ENCODE results near the gene GAS6.
A peak's percentile ranks its signal among the peaks of the same experiment; 100 is the strongest.

GAS6 gene

DNA sequence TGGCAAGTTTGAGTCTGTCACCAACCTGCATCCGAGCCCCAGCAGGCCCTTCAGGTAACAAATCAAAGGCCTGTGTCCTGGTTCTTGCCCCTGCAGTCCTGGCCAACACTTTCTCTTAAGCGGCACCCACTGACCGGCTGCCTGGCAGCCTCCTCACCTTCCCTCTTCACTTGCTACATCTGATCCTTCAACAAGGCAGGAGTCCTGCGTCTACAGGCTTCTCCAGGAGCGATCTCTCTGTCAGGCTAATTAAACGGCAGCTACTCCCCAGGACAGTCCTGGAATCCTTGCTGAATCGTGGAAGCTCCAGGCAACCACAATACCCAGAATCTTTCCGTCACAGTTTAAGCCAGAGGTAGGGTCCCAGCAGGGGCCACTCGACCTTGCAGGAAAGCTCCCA, 41.1 kb upstream of the GAS6 start:
- H3K27ac Mint-ChIP-seq = no peak overlapping the region
- H3K27me3 Mint-ChIP-seq (ENCODE audit: low read depth) = no peaks in the 10 kb centered on the region
- H3K36me3 Mint-ChIP-seq (ENCODE audit: low read depth) = no peaks in the 10 kb centered on the region
- no peaks in the 10 kb centered on the region for H3K9me3 Mint-ChIP-seq
- no peak overlapping the region for H3K4me3 Mint-ChIP-seq
- TF ChIP-seq, protein P1, sequence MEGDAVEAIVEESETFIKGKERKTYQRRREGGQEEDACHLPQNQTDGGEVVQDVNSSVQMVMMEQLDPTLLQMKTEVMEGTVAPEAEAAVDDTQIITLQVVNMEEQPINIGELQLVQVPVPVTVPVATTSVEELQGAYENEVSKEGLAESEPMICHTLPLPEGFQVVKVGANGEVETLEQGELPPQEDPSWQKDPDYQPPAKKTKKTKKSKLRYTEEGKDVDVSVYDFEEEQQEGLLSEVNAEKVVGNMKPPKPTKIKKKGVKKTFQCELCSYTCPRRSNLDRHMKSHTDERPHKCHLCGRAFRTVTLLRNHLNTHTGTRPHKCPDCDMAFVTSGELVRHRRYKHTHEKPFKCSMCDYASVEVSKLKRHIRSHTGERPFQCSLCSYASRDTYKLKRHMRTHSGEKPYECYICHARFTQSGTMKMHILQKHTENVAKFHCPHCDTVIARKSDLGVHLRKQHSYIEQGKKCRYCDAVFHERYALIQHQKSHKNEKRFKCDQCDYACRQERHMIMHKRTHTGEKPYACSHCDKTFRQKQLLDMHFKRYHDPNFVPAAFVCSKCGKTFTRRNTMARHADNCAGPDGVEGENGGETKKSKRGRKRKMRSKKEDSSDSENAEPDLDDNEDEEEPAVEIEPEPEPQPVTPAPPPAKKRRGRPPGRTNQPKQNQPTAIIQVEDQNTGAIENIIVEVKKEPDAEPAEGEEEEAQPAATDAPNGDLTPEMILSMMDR (IDR thresholded peaks at IDR 0.05; ENCODE audit: unreplicated experiment in 3 of 3) = no peak
- H3K4me1 Mint-ChIP-seq = peaks cover 49% of the 10 kb centered on the region

DNA sequence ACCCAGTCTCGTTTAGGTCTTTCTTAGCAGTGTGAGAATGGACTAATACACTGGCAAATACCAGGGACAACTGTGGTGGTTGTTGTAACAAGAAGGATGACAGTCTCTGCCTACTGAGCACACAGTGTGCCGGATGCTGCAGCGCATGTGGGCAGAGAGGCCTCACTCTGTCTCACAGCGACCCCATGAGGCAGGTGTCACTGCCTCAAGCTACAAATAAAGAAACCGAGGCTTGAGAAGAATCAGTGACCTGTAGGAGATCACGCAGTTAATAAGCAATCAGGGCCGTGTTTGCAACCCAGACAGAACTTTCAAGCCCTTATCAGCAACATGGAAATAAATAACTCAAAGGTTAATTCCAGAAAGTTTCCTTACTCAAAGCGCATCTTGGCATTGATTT, 40.5 kb upstream of the GAS6 start:
- TF ChIP-seq, protein P1 (IDR thresholded peaks at IDR 0.05; ENCODE audit: unreplicated experiment in 3 of 3) = no peak
- peaks cover 49% of the 10 kb centered on the region for H3K4me1 Mint-ChIP-seq
- H3K4me3 Mint-ChIP-seq = no peak overlapping the region
- no peaks in the 10 kb centered on the region for H3K36me3 Mint-ChIP-seq (ENCODE audit: low read depth)
- H3K27ac Mint-ChIP-seq = no peak overlapping the region
- H3K27me3 Mint-ChIP-seq (ENCODE audit: low read depth) = no peaks in the 10 kb centered on the region
- H3K9me3 Mint-ChIP-seq = no peaks in the 10 kb centered on the region

DNA sequence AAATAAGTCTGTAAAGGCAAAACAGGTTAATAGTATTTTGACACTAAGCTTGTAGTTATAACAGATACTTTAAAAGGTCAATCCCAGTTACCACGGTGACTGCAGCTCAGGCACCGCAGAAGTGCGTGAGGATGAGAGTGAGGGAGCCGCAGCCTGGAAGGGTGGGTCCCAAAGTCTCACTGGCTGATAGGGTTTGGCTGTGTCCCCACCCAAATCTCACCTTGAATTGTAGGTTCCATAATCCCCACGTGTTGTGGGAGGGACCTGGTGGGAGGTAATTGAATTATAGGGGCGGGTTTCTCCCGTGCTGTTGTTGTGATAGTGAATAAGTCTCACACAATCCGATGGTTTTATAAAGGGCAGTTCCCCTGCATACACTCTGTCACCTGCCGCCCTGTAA, 40.0 kb upstream of the GAS6 start:
- H3K4me3 Mint-ChIP-seq = no peak overlapping the region
- no peaks in the 10 kb centered on the region for H3K27me3 Mint-ChIP-seq (ENCODE audit: low read depth)
- H3K36me3 Mint-ChIP-seq (ENCODE audit: low read depth) = no peaks in the 10 kb centered on the region
- H3K27ac Mint-ChIP-seq = no peak overlapping the region
- H3K4me1 Mint-ChIP-seq = peaks cover 46% of the 10 kb centered on the region
- H3K9me3 Mint-ChIP-seq = no peaks in the 10 kb centered on the region
- TF ChIP-seq, protein P1 (IDR thresholded peaks at IDR 0.05; ENCODE audit: unreplicated experiment in 3 of 3) = no peak

DNA sequence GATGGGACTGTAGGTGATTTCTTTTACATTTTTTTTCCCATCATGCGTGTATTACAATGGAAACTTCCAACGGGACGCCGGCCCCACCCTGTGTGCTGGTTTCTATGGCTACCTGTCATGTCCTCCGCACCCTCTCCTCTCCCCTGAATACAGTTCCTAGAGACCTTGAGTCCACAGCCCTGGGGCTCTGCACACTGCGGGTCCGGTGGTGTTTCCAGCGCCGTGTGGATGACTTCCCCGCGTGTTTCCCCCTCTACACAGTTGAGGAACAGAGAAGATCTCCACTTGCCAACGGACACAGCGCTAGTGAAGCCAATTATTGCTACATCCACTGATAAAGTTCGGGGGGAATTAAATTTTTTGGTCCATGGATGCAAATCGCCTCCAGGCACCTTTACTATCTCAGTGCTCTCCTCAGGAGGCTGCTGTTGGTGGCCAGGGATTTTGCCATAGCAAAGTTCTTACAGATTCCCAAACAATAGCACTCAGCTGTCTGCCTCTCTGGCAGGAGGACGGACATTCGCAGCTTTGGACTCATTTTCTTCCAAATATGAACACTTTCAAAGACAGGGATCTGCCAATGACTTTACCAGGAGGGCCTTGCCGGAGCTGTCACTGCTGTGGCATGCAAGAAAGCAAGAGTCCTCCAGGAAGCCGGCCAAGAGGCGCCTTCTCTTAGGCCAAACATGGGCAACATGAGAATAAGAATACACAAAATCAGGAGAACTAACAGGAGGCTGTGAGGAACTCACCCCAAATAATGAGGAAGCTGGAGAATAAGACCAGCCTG, 39.3 kb upstream of the GAS6 start:
- peak overlapping the region in 1 of 3 experiments; percentile 52 for H3K27ac Mint-ChIP-seq
- H3K9me3 Mint-ChIP-seq = no peaks in the 10 kb centered on the region
- H3K27me3 Mint-ChIP-seq (ENCODE audit: low read depth) = no peaks in the 10 kb centered on the region
- peaks cover 38% of the 10 kb centered on the region for H3K4me1 Mint-ChIP-seq
- no peaks in the 10 kb centered on the region for H3K36me3 Mint-ChIP-seq (ENCODE audit: low read depth)
- TF ChIP-seq, protein P1 (IDR thresholded peaks at IDR 0.05; ENCODE audit: unreplicated experiment in 3 of 3) = no peak
- H3K4me3 Mint-ChIP-seq = no peak overlapping the region

DNA sequence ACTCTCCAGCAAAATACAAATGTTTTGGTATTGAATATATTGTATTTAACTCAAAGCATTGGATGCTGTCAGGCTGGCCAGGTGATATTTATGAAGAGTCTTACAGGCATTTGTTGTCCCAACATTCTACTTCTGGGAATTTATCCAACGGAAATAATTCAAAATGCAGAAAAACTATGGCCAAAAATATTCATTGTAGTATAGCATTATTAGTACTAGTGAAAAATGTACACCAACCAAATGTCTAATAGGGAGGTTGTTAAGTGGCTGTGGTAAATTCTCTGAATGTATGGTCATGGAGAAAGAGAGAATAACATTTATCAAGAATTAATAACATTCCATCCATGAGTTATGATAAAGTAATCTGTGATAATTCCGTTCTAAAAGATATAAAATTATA, 38.6 kb upstream of the GAS6 start:
- TF ChIP-seq, protein P1 (IDR thresholded peaks at IDR 0.05; ENCODE audit: unreplicated experiment in 3 of 3) = no peak
- Mint-ChIP-seq H3K27me3 (ENCODE audit: low read depth) (no peaks in the 10 kb centered on the region), H3K27ac (peak overlapping the region in 2 of 3 experiments; percentile 52 to 55), H3K4me3 (no peak overlapping the region), H3K4me1 (peaks cover 31% of the 10 kb centered on the region), H3K9me3 (no peaks in the 10 kb centered on the region), H3K36me3 (ENCODE audit: low read depth) (no peaks in the 10 kb centered on the region)

DNA sequence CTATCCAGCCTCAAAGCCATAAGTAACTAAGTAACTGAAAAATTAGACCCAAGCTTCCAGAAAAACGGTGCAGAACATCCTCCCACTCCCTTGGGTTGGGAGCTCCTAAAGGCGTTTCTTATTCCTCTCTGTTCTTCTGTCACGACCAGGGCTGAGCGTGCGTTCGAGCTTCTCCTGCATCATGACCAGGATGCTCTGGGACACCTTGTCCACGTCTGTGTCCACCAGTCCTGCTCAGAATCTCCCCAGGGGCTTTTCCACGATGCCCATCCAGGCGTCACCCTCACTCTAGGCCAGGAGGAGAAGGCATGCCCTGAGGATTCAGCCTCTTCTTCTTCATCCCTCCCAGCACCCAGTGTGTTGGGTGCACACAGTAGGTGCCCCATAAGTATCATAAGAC, 37.8 kb upstream of the GAS6 start:
- TF ChIP-seq, protein P1 (IDR thresholded peaks at IDR 0.05; ENCODE audit: unreplicated experiment in 3 of 3) = no peak
- no peaks in the 10 kb centered on the region for H3K27me3 Mint-ChIP-seq (ENCODE audit: low read depth)
- no peak overlapping the region for H3K4me3 Mint-ChIP-seq
- peak overlapping the region in 1 of 3 experiments; percentile 76 for H3K27ac Mint-ChIP-seq
- H3K9me3 Mint-ChIP-seq = peaks cover 2% of the 10 kb centered on the region
- H3K4me1 Mint-ChIP-seq = peaks cover 27% of the 10 kb centered on the region
- no peaks in the 10 kb centered on the region for H3K36me3 Mint-ChIP-seq (ENCODE audit: low read depth)

Measured in nephron (organoid).